PC-9 (cell line): Measurements from ENCODE around the gene POU4F1.

Experiments
- EZH2 ChIP-seq: fragments of 200-600 bp; sonication (generic); IDR thresholded peaks from 2 replicates; pipeline ENCODE4 v1.8.0; 2017; ENCODE audit warnings: antibody characterized with exemption, low read depth
- TF ChIP-seq, protein P1 (sequence below): fragments of 200-600 bp; sonication (generic); conservative IDR thresholded peaks from 2 replicates; pipeline ENCODE4 v1.6.1; 2017; ENCODE audit warnings: mixed run types, antibody characterized with exemption, mild to moderate bottlenecking, moderate library complexity

- TF ChIP-seq, protein P1, sequence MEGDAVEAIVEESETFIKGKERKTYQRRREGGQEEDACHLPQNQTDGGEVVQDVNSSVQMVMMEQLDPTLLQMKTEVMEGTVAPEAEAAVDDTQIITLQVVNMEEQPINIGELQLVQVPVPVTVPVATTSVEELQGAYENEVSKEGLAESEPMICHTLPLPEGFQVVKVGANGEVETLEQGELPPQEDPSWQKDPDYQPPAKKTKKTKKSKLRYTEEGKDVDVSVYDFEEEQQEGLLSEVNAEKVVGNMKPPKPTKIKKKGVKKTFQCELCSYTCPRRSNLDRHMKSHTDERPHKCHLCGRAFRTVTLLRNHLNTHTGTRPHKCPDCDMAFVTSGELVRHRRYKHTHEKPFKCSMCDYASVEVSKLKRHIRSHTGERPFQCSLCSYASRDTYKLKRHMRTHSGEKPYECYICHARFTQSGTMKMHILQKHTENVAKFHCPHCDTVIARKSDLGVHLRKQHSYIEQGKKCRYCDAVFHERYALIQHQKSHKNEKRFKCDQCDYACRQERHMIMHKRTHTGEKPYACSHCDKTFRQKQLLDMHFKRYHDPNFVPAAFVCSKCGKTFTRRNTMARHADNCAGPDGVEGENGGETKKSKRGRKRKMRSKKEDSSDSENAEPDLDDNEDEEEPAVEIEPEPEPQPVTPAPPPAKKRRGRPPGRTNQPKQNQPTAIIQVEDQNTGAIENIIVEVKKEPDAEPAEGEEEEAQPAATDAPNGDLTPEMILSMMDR: no peak
- no peak for TF ChIP-seq EZH2
These were observed 9.5 kb downstream of the POU4F1 start for GRCh38 chr13:78593652-78594455.
